Mucosa of rectum (tissue), 2 donors: ENCODE measurements around the gene ZNF783.
A peak's percentile ranks its signal among the peaks of the same experiment; 100 is the strongest.

Experiments used
- H3K27ac ChIP-seq, 2 donors: one replicate each; pipeline ENCODE4 v1.7.0; 2013; ENCODE audit warnings: inconsistent platforms in 2 of 2, low read depth in 2 of 2, low read length in 2 of 2
- H3K27me3 ChIP-seq, 2 donors: one replicate each; pipeline ENCODE4 v1.7.0; 2013; ENCODE audit warnings: low read length in 2 of 2; ENCODE audit not compliant: control insufficient read depth in 2 of 2, insufficient read depth in 2 of 2
- H3K36me3 ChIP-seq, 2 donors: one replicate each; pipeline ENCODE4 v1.7.0; 2013; ENCODE audit warnings: low read length in 2 of 2; ENCODE audit not compliant: control insufficient read depth in 2 of 2, insufficient read depth in 2 of 2
- H3K4me1 ChIP-seq, 2 donors: one replicate each; pipeline ENCODE4 v1.7.0; 2013; ENCODE audit warnings: low read length in 2 of 2, mild to moderate bottlenecking in 1 of 2; ENCODE audit not compliant: control insufficient read depth in 2 of 2, insufficient read depth in 2 of 2
- H3K4me3 ChIP-seq, 2 donors: one replicate each; pipeline ENCODE4 v1.7.0; 2013; ENCODE audit warnings: low read length in 2 of 2
- H3K9ac ChIP-seq, 2 donors: one replicate each; pipeline ENCODE4 v1.7.0; 2013; ENCODE audit warnings: low read length in 2 of 2, low read depth in 1 of 2, mild to moderate bottlenecking in 1 of 2
- H3K9me3 ChIP-seq, 2 donors: one replicate each; pipeline ENCODE4 v1.7.0; 2013; ENCODE audit warnings: low read length in 2 of 2; ENCODE audit not compliant: control insufficient read depth in 2 of 2
- donor health status: healthy.
- donor health status: Normal muscosa, but diverticular disease.

The ZNF783 gene

DNA sequence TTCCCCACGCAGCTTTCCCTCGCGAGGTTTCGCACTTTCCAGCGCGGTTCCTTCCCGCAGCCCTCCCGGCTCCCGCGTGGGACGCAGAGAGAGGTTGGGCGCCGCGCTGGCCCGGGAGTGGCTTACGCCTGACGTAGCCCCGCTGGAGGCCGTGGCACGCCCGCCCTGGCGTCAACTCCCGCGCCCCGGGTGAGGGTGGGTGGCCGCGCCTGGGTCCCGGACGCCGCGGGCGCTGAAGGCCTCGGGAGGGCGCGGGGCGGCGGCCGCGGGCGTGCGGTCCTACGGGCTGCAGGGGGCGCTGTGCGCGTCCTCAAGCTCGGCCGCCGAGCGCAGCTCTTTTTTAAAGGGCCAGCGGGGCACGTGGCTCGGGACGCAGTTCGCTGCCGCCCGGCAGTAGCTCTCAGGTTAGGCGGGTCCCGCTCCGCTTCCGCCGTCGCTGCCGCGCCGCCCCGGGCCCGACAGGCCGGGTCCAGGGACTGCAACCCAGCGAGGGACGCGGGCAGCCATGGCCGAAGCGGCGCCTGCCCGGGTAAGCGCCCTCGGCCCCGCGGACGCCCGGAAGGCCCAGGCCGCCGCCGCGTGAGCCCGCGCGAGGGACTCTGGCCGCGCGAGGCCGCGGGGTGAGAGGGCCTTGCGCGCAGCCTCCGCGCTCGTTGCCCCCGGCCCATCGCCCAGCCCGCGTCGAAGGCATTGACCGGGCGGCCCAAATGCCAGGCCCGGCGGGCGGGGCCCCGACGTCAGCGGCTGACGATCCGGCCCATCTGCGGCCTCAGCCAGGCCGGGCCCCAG, at the start of gene ZNF783:
TSS of gene ZNF783 (plus strand) at position 368 of the 789 bp plus-strand sequence. CDS start at position 506, 138 bp downstream.
- Histone ChIP-seq H3K36me3 (peaks cover 11 to 15% of the 10 kb centered on the region in 2 donors), H3K27me3 (no peaks in the 10 kb centered on the region), H3K9me3 (no peaks in the 10 kb centered on the region), H3K27ac (peak within 1 kb of the TSS; percentile 82 to 86), H3K4me3 (peak within 1 kb of the TSS; percentile 72 to 75), H3K9ac (peak within 1 kb of the TSS; percentile 90), H3K4me1 (peaks cover 5 to 6% of the 10 kb centered on the region in 2 donors)

GRCh38 chr7:149214020-149214720, 47.8 kb upstream of the ZNF783 start:
- Histone ChIP-seq H3K9me3 (no peaks in the 10 kb centered on the region), H3K27ac (no peak overlapping the region), H3K36me3 (peaks cover 71 to 93% of the 10 kb centered on the region in 2 donors)

DNA sequence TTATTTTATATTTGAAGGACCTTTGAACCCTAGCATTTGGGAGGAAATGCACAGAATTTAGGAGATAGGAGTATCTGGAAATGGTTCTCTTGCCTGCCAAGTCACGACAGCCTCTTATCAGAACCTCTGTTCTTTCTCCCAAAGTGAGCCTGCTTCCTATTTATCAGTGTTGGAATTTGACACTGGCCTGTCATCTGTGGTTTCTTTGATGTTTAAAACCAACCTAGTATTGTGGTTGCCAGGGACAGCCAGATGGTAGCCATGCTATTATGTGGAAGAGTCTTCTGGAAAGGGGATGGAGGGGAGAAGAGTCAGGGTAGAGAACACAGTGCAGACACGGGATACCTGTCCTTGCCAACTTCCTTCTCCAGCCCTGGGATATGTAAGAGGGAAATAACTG, 45.6 kb upstream of the ZNF783 start:
- H3K9ac ChIP-seq: no peak overlapping the region
- H3K4me3 ChIP-seq: no peak overlapping the region
- H3K27me3 ChIP-seq: no peaks in the 10 kb centered on the region
- H3K36me3 ChIP-seq: peaks cover 64 to 79% of the 10 kb centered on the region in 2 donors
- no peak overlapping the region for H3K27ac ChIP-seq
- H3K4me1 ChIP-seq: no peaks in the 10 kb centered on the region
- no peaks in the 10 kb centered on the region for H3K9me3 ChIP-seq

More at GRCh38 chr7:149214020-149214720, 47.8 kb upstream of the ZNF783 start:
- H3K9ac ChIP-seq: no peak overlapping the region
- H3K4me3 ChIP-seq: no peak overlapping the region
- H3K4me1 ChIP-seq: no peaks in the 10 kb centered on the region
- no peaks in the 10 kb centered on the region for H3K27me3 ChIP-seq

- no peak overlapping the region for H3K9ac ChIP-seq
- H3K27me3 ChIP-seq: no peaks in the 10 kb centered on the region
- H3K36me3 ChIP-seq: peaks cover 60 to 72% of the 10 kb centered on the region in 2 donors
- H3K4me1 ChIP-seq: no peaks in the 10 kb centered on the region
- no peak overlapping the region for H3K27ac ChIP-seq
- H3K4me3 ChIP-seq: no peak overlapping the region
- H3K9me3 ChIP-seq: no peaks in the 10 kb centered on the region
Measured at GRCh38 chr7:149217570-149217969, 44.4 kb upstream of the ZNF783 start.

GRCh38 chr7:149218469-149219420, 43.3 kb upstream of the ZNF783 start:
- Histone ChIP-seq H3K9me3 (no peaks in the 10 kb centered on the region), H3K9ac (no peak overlapping the region), H3K27me3 (no peaks in the 10 kb centered on the region), H3K36me3 (peaks cover 54 to 63% of the 10 kb centered on the region in 2 donors), H3K4me3 (no peak overlapping the region), H3K4me1 (no peaks in the 10 kb centered on the region), H3K27ac (no peak overlapping the region)

DNA sequence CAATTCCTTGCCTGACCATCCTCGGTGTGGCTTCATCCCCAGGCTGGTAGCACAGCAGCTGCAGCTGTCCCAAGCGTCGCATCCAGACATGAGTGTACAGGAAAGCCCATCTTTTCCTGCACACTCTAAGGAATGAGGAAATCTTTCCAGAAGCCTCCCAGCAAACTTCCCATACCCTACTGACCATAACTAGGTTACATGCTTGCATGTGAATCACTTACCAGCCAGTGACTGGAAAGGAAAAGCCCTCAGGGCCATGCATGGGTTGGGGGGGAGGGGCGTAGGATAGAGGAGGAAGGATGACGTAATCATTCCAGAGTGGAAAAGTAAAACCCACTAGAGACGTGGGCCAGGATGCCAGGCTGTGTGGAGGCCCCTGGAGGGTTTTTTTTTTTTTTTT, 41.5 kb upstream of the ZNF783 start:
- Histone ChIP-seq H3K4me1 (no peaks in the 10 kb centered on the region), H3K9me3 (no peaks in the 10 kb centered on the region), H3K36me3 (peaks cover 50 to 57% of the 10 kb centered on the region in 2 donors), H3K27ac (no peak overlapping the region), H3K9ac (no peak overlapping the region), H3K4me3 (no peak overlapping the region), H3K27me3 (no peaks in the 10 kb centered on the region)

GRCh38 chr7:149223176-149223575, 38.8 kb upstream of the ZNF783 start:
- no peak overlapping the region for H3K27ac ChIP-seq
- no peak overlapping the region for H3K4me3 ChIP-seq
- no peaks in the 10 kb centered on the region for H3K9me3 ChIP-seq
- H3K9ac ChIP-seq: no peak overlapping the region
- H3K27me3 ChIP-seq: no peaks in the 10 kb centered on the region
- peaks cover 34 to 36% of the 10 kb centered on the region in 2 donors for H3K36me3 ChIP-seq
- H3K4me1 ChIP-seq: peaks cover 0 to 4% of the 10 kb centered on the region in 2 donors

DNA sequence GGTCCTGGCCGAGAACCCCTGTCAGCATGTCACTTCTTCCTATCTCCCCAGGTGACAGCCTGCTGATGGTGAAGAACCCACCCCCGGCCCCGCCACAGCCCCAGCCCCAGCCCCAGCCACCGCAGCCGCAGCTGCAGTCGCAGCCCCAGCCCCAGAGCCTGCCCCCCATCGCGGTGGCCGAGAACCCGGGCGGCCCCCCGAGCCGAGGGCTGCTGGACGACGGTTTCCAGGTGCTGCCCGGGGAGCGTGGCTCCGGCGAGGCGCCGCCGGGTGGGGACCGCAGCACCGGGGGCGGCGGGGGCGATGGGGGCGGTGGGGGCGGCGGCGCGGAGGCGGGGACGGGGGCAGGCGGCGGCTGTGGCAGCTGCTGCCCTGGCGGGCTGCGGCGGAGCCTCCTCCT, 38.2 kb upstream of the ZNF783 start:
- H3K4me3 ChIP-seq: no peak overlapping the region
- peaks cover 28 to 35% of the 10 kb centered on the region in 2 donors for H3K36me3 ChIP-seq
- no peak overlapping the region for H3K9ac ChIP-seq
- H3K4me1 ChIP-seq: peaks cover 0 to 4% of the 10 kb centered on the region in 2 donors
- H3K9me3 ChIP-seq: no peaks in the 10 kb centered on the region
- no peak overlapping the region for H3K27ac ChIP-seq
- no peaks in the 10 kb centered on the region for H3K27me3 ChIP-seq

DNA sequence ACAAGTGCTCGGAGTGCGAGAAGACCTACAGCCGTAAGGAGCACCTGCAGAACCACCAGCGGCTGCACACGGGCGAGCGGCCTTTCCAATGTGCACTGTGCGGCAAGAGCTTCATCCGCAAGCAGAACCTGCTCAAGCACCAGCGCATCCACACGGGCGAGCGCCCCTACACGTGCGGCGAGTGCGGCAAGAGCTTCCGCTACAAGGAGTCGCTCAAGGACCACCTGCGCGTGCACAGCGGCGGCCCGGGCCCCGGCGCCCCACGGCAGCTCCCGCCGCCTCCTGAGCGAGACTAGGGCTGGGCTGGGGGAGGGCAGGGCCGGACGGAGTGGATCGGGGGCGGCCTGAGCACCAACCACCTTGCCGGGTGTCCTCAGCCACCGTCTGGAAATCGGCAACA, 37.6 kb upstream of the ZNF783 start:
- H3K27ac ChIP-seq: no peak overlapping the region
- H3K27me3 ChIP-seq: no peaks in the 10 kb centered on the region
- H3K9ac ChIP-seq: no peak overlapping the region
- H3K9me3 ChIP-seq: no peaks in the 10 kb centered on the region
- peaks cover 22 to 30% of the 10 kb centered on the region in 2 donors for H3K36me3 ChIP-seq
- H3K4me1 ChIP-seq: peaks cover 0 to 4% of the 10 kb centered on the region in 2 donors
- H3K4me3 ChIP-seq: no peak overlapping the region
